Subcutaneous adipose tissue (tissue), 4 donors: ENCODE measurements around the gene WIZ. TPM values are rescaled to one million over a fixed set of nuclear protein-coding genes. Genes with fewer than 3 reads are reported as not detected.

Experiments used
- CTCF ChIP-seq: fragments of 450-650 bp; IDR thresholded peaks from one replicate; pipeline ENCODE4 v1.5.1; 2016; ENCODE audit warnings: low read depth, mild to moderate bottlenecking, control low read depth, antibody characterized with exemption, moderate library complexity
- total RNA-seq, 4 donors: library from RNA; depleted of rRNA; stranded (reverse); fragments of >200 nt; gene quantifications; one replicate each; pipeline ENCODE4 v1.1.0, GENCODE V29; 2016

WIZ gene
- total RNA-seq, 4 donors from 2014 or later, result 14.8 to 48.2 (median 20.0) TPM

- TF ChIP-seq CTCF, result no peak
These were observed 32.1 kb downstream of the WIZ start for GRCh38 chr19:15417699-15418098.

DNA sequence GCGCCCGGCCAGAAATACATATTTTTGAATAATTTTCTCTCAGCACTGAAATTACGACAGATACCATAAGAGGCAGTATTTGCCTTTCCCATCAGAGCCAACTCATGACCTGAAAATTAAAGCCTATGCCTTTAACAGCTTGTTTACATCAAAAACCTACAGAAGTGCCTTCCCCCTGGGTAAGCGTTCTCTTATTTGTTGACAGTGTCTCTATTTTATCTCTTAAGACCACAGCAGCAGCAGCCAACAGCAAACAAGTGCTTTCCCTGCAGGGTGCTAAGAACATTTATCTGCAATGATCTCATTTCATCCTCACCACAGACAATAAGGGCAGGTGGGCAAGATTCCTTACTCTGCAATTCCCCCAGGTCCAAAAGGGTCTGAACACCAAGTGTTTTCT lies 36.9 kb downstream of the WIZ start:
- no peak for TF ChIP-seq CTCF

- TF ChIP-seq CTCF, result no peak
These were observed 45.0 kb downstream of the WIZ start for GRCh38 chr19:15404780-15405211.

DNA sequence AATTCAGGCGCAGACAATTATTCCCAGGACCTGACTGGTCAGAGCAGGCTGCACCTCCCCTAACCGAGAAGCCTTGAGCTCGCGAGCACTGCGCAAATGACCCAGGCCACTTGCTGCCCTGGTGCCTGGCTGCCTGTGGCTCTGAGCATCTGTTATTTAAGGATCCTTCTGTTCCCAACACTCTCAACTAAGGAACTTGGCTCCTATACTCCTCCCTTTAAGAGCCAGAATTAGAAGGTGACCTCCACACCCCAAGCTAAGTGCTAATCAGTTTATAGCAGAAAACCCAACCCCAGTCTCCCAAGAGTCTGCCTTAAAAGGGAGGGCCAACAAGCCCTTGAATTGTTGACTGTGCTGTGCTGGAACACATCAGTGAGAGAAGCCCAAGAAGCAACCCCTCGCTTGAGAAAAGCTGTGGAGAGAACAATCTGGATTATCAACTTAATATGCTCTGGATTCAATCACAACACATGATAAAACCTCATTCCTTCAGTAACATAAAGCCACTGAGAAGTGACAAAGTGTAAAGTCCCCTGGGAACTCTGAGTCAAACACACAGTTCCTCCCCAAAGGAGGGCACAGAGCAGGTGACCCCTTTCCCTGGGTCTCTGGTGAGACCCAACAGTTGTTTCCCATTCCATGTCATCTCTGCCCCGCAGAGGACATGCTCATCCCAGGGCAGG lies 45.5 kb downstream of the WIZ start:
- TF ChIP-seq CTCF, result no peak

DNA sequence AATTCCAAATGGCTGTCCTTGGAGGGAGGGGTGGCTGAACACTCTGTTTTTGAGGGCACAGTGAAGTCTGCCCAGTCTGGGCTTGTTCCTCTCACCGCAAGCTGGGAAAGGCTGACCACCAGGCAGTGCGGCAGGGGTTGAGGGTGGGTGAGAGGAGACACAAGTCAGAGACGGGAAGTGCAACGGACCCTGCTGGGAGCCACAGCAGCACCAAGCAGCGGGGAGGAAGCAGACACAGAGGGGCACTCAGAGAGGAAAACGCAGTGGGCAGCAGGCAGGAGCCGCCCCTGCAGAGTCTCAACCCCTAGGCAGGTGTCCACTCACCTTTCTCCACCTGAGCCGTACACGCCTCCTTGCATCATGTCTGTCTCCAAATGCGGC lies 46.6 kb downstream of the WIZ start:
- TF ChIP-seq CTCF, result no peak

GRCh38 chr19:15402411-15403150 lies 47.2 kb downstream of the WIZ start:
- no peak for TF ChIP-seq CTCF

- TF ChIP-seq CTCF, result no peak
These were observed 48.4 kb downstream of the WIZ start for GRCh38 chr19:15401397-15401710.
